Activated effector memory CD4-positive, alpha-beta T cell treated with anti-CD3 and anti-CD28 coated beads, Interleukin-2, amount 50 U/mL, for 16 hours (primary cell): ENCODE results near the gene IL4R.

ENCODE experiments used
- DNase-seq: peaks from one replicate; pipeline ENCODE4 v3.0.0-alpha.2; 2020

IL4R gene

DNA sequence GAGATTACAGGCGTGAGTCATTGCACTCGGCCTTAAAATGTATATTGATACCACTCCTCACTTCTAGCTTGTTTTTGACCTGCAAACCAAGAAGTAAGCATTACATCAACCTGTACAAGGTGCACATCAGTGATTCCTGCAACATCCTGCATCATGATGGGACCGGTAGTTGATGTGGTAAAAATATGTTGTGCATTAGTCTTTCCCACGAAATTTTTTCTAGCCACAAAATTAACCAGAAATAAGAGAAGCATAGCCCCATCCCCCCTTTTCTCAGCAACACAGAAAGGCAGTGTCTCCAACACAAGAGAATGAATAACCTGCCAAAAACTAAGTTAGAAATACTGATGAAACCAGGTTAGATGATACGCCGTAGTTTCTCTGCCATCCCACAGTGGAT, 24.1 kb upstream of the IL4R start:
- no peak for DNase-seq

DNA sequence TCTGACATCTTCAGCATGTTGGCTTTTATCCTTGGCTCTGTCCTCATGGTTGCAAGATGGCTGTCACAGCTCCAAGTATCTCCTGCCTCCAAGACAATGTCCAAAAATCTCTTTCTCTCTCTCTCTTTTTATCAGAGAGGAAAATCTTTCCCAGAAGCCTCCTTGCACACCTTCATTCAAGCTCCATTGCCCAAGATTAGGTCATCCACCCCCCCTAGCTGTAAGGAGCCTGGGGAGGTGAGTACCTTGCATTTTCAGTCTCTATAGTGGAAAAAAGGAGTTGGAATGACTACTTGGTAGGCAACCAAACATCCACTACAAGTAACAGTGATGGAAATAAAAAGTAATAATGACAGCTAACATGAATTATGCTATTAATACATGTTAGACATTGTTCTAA, 23.2 kb upstream of the IL4R start:
- no peak for DNase-seq

- DNase-seq: no peak
Measured at GRCh38 chr16:27291106-27291505, 22.7 kb upstream of the IL4R start.

GRCh38 chr16:27291722-27292240, 22.0 kb upstream of the IL4R start:
- no peak for DNase-seq

DNA sequence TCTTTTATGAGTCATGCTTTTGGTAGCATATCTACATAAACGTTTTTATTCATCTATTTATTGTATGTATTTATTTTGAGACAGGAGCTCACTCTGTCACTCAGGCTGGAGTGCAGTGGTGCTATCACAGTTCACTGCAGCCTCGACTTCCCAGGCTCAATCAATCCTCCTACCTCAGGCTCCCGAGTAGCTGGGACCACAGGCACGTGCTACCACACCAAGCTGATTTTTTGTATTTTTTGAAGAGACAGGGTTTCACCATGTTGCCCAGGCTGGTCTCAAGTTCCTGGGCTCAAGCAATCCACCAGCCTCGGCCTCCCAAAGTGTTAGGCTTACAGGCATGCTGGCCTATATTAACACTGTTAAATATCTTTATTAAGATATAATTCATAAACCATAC, 20.4 kb upstream of the IL4R start:
- DNase-seq: no peak

DNA sequence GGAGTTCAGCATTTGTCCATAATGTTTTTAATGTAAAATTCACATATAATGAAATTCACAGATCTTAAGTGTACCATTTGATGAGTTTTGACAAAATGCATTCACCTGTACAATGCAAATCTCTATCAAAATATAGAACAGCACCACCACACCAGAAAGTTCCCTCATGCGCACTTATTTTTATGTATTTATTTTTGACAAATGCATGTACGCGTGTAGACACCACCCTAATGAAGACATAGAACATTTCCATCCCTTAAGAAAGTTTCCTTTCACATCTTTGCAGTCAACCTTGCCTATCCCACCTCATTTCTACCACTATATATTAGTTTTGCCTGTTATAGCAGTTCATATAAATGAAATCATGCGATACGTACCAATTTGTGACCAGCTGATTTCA, 15.6 kb upstream of the IL4R start:
- DNase-seq: no peak

DNA sequence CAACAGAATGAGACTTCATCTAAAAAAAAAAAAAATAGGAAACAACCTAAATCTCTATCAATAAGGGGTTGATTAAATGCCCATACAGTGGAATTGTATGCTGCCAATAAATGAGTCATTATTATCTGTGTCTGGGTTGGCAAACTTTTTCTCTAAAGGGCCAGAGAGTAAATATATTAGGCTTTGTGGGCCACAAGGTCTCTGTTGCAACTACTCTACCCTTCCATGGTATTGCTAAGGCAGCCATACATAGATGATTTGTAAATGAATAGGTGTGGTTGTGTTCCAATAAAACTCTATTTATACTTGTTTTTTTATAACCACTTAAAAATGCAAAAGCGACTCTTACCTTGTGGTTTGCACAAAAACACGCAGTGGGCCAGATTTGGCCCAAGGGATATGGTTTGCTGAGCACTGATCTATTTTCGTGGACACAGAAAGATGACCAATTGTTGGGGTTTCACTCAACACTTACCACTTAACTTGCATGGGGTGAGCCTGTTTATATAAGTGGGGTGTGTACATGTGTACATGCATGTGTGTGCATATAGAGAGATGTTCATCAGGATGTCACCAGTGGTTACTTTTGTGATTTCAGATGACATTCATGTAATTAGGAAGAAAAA, 12.4 kb upstream of the IL4R start:
- no peak for DNase-seq

GRCh38 chr16:27302126-27302525, 11.6 kb upstream of the IL4R start:
- DNase-seq: no peak

GRCh38 chr16:27303256-27304100, 10.3 kb upstream of the IL4R start:
- no peak for DNase-seq

DNA sequence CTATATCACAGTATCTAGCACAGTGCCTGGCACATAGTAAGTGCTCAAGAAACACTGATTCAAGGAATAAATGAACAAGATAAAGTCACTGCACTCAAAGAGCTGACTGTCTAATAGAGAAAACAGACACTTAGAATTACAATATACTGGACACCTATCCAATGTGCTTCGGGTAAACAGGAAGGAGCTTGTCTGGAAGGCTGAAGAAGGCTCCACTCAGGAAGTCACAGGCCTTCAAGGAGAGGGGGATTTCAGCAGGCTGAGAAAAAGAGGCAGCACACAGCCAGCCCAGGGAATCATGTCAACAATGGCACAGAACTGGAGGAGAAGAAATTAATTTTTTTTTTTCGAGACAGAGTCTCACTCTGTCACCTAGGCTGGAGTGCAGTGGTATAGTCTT, 9.7 kb upstream of the IL4R start:
- no peak for DNase-seq

GRCh38 chr16:27304881-27305745, 8.7 kb upstream of the IL4R start:
- DNase-seq: no peak

DNA sequence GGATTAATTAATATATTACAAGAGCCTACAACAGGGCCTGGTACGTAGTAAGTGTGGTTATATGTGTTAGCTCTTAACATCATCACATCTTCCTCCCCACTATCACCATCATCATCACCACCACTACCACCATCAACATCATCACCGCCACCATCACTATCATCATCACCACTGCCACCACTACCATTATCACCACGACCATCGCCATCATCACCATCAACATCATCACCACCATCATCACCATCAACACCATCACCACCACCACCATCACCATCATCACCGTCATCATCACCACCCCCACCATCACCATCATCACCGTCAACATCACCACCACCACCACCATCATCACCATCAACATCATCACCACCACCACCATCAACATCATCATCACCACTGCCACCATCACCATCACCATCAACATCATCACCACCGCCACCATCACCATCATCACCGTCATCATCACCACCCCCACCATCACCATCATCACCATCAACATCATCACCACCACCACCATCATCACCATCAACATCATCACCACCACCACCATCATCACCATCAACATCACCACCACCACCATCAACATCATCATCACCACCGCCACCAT, 7.8 kb upstream of the IL4R start:
- no peak for DNase-seq

DNA sequence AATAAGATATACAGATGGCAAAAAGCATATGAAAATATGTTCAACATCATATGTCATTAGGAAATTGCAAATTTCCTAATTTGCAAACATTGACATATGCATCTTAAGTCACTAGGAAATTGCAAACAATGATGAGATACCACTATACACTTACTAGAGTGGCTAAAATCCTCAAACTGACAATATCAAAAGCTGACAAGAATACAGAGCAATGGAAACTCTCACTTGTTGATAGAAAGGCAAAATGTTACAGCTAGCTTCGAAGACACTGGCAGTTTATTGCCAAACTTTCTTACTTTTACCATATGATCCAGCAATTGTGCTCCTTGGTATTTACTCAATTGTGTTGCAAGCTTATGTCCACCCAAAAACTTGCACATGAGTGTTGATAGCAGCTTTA, 5.0 kb upstream of the IL4R start:
- no peak for DNase-seq

DNA sequence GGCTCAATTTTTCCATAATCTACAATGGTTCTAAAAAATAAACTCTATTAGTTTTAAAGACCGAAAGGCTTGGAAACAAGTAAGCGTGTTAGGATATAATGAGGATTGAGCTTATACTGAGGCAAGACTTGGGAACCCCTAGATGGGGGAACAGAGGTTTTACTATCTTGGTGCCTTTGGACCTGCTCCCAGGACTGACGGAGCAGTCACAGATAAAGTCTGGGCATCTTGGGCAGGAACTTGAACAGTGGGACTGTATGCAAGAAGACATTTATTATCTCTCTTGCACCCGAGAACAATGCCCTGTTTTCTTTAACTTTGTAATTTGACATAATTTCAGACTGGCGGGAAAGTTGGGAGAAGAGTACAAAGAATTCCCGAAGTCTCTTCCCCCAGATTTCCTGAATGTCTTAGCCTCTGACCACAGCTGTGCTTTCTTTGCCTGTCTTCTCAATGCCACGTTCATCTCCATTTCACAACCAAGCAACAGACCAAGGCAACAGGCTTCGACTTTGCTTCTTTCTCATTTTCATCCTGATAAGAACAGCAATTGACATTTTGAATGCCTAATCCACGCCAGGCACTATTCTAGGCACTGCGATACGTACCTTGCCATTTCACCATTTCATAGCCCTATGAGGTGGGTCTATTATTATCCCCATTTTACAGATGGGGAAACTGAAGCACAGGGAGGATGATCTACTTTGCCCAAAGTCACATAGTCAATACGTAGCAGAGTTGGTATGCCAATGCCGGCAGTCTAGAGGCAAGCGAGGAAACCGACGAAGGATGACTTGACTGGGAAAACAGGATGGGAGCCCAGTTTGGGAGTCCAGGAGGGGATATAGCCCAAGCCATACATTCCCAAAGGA, 3.0 kb upstream of the IL4R start:
- no peak for DNase-seq

- DNase-seq: no peak
Measured at GRCh38 chr16:27311448-27311830, 2.3 kb upstream of the IL4R start.

- DNase-seq: no peak
Measured at GRCh38 chr16:27311897-27312303, 1.9 kb upstream of the IL4R start.

- peak; percentile 57 for DNase-seq
Measured at GRCh38 chr16:27312580-27313421, 973 bp upstream of the IL4R start.

DNA sequence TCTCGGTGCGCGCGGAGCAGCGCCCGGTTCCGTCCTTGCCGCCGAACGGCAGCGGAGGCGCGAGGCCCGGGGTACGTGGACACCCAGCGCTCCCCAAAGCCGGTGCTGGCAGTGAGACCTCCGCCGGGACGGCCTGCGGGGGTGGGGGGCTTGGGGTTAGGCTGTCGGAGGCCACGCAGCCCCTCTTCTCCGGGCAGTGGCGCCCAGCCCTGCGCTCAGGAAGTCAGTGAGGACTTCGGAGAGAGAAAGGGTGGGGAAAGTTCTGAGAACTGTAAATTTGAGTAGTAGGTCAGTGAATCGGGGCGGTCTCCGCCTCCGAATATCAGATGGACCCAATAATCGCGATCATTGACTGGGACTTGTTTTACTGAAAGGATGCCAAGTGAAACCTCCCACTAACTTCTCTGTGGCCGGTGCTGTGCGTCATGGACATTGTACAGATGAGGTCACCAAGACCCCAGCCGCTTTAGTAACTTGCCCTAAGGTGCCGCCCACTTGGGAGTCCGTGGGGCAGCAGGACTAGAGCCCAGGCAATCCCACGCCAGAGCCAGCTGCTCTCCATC, 468 bp downstream of the IL4R start:
- DNase-seq: peak; percentile 85

- DNase-seq: no peak
Measured at GRCh38 chr16:27314986-27315332, 1.2 kb downstream of the IL4R start.

GRCh38 chr16:27315333-27316037, 1.7 kb downstream of the IL4R start:
- DNase-seq: peak; percentile 82
